Loucy (cell line): ENCODE results near the gene ANO6.

Source experiments
- EZH2phosphoT487 ChIP-seq: fragments of 200-600 bp; IDR thresholded peaks from 2 replicates; pipeline ENCODE4 v1.6.1; 2018; ENCODE audit warnings: antibody characterized with exemption, mild to moderate bottlenecking, moderate library complexity, borderline replicate concordance
- TF ChIP-seq, protein P1 (sequence below): fragments of 200-600 bp; sonication (generic); conservative IDR thresholded peaks from 2 replicates; pipeline ENCODE4 v1.5.1; 2014; ENCODE audit warnings: mild to moderate bottlenecking, antibody characterized with exemption, low read length

DNA sequence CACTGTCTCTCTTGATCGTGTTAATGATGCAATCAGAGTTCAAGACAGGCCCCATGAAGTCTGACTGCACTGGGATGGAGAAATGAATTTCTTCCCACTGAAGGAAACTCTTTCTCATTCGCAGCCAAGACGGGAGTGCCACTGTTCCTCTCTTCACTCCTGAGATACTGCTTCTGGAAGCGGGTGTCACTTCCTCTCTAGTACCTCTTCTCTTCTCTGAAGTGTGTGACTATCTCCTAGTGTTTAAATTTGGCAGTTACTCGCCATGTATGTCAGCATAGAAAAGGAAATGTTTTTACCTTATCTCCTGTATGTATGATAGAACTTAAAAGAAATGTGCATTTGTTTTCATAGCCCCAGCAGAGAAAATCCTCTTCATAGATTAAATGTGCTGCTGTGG lies 215.2 kb downstream of the ANO6 start:
- TF ChIP-seq, protein P1, sequence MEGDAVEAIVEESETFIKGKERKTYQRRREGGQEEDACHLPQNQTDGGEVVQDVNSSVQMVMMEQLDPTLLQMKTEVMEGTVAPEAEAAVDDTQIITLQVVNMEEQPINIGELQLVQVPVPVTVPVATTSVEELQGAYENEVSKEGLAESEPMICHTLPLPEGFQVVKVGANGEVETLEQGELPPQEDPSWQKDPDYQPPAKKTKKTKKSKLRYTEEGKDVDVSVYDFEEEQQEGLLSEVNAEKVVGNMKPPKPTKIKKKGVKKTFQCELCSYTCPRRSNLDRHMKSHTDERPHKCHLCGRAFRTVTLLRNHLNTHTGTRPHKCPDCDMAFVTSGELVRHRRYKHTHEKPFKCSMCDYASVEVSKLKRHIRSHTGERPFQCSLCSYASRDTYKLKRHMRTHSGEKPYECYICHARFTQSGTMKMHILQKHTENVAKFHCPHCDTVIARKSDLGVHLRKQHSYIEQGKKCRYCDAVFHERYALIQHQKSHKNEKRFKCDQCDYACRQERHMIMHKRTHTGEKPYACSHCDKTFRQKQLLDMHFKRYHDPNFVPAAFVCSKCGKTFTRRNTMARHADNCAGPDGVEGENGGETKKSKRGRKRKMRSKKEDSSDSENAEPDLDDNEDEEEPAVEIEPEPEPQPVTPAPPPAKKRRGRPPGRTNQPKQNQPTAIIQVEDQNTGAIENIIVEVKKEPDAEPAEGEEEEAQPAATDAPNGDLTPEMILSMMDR = peak; percentile 18; the same call in 1 of the 2 replicates
- TF ChIP-seq EZH2phosphoT487 = no peak
